ENCODE results near the gene KRTAP4-9.

GRCh38 chr17:41147531-41148204 is 42.5 kb downstream of the KRTAP4-9 start:
- TF ChIP-seq CTCF (IDR thresholded peaks at IDR 0.05; ENCODE audit: low read length), result no peak
- TF ChIP-seq EZH2 (optimal IDR thresholded peaks at IDR 0.05; ENCODE audit: low read depth, low read length), result no peak
- no peak for TF ChIP-seq EZH2phosphoT487 (IDR thresholded peaks at IDR 0.05; ENCODE audit: low read length)

Data from MM.1S (cell line).